GM12801 (cell line): Measurements from ENCODE around the gene GTF2IRD1.

Source experiments
- TF ChIP-seq, protein P1 (sequence below): IDR thresholded peaks from one replicate; pipeline ENCODE4 v1.5.1; 2011; ENCODE audit warnings: control low read depth; ENCODE audit not compliant: insufficient read length; ENCODE audit errors: extremely low read depth

GTF2IRD1 gene

DNA sequence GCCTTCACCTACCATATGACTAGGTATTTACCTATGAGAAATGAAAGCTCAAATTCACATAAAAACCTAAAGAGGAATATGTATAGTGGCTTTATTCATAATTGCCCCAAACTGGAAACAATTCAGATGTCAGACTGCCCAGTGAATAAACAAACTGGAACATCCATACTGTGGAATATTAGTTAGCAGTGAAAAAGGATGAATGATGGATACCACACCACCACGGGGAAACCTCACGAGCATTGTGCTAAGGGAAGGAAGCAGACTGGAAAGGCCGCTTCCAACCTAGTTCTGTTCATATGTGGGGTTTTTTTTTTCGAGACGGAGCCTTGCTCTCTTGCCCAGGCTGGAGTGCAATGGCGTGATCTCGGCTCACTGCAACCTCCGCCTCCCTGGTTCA is 16.8 kb downstream of the GTF2IRD1 start:
- TF ChIP-seq, protein P1, sequence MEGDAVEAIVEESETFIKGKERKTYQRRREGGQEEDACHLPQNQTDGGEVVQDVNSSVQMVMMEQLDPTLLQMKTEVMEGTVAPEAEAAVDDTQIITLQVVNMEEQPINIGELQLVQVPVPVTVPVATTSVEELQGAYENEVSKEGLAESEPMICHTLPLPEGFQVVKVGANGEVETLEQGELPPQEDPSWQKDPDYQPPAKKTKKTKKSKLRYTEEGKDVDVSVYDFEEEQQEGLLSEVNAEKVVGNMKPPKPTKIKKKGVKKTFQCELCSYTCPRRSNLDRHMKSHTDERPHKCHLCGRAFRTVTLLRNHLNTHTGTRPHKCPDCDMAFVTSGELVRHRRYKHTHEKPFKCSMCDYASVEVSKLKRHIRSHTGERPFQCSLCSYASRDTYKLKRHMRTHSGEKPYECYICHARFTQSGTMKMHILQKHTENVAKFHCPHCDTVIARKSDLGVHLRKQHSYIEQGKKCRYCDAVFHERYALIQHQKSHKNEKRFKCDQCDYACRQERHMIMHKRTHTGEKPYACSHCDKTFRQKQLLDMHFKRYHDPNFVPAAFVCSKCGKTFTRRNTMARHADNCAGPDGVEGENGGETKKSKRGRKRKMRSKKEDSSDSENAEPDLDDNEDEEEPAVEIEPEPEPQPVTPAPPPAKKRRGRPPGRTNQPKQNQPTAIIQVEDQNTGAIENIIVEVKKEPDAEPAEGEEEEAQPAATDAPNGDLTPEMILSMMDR, result no peak

DNA sequence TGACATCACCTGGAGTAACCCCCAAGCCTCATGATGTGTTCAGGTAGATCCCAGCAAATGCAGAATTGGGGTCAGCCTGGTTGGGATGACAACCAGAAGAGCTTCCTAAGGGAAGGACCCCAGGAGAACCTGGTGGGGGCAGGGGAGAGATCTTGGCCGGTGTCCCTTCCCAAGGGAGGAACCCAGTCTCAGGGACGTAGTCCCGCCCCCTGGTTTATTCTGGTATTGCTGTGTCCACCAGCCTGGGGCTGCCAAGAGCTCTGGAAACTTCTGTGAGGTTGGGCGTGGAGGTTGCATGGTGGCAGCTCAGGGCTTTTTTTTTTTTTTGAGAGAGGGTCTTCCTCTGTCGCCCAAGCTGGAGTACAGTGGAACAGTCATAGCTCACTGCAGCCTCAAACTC is 19.4 kb downstream of the GTF2IRD1 start:
- TF ChIP-seq, protein P1, result no peak

- TF ChIP-seq, protein P1, result no peak
These were observed 20.7 kb downstream of the GTF2IRD1 start for GRCh38 chr7:74474271-74474865.

DNA sequence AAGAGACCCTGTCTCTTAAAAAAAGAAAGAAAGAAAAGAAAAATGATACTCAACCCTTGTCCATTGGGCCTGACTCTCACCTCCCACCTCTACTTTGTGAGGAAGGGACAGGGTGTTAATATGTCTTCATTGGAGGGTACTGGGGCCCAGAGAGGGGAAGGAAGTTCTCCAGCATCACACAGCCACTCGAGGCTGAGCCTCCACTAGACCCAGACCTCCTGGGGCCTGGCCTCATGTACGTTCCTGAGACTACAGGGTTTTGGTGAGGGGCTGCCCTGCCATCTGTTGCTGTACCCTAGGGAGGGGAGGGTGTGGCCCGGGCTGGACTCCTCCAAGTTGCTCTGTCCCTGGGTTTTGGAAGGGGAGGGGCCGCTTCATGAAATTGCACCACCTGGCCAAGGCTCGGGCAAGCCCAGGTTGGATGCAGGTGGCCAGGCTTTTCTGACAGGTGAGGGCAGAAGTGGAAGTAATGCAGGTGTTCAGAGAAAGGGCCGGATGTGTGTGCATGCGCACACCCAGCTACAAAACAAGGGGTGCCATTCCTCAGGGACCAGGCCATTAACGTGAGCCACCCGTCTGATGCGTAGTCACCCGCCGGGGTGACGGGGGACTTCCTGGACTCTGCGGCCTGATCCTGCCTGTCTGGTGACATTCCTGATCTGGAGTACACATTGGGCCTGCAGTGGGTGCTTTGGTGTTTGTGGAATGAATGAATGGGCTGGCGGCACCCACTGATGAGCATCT is 21.7 kb downstream of the GTF2IRD1 start:
- TF ChIP-seq, protein P1, result no peak

GRCh38 chr7:74475987-74476350 is 22.3 kb downstream of the GTF2IRD1 start:
- TF ChIP-seq, protein P1, result no peak

DNA sequence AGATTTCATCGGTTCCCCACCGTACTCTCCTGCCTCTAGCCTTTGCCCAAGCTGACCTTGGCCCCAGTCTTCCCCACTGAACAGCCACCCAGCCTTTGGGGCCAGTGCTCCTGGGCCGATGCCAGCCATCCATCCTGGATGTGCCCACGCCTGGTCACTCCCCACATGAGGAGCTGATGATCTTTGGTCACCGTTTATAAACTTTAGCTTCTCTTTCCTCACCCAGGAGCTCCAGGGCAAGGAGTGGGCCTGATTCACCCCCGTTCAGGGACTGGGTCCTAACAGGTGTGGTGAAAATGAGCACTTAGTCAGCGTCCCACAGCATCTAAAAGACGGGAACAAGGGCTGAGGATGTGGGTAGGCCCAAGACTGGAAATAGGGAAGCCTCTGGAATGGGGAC is 22.9 kb downstream of the GTF2IRD1 start:
- TF ChIP-seq, protein P1, result no peak

GRCh38 chr7:74478671-74479065 is 25.0 kb downstream of the GTF2IRD1 start:
- TF ChIP-seq, protein P1, result no peak
